GM18870 (cell line): ENCODE results near the gene ZDHHC16.
"Not testable (repeated sequence)": the region's sequence is repeated elsewhere in the genome, so short reads cannot be mapped to it uniquely, and the experiment has no call there.

ENCODE experiments used
- ATAC-seq: cut with Tn5 transposase; IDR thresholded peaks from one replicate; pipeline ENCODE4 v1.9.1; 2021; ENCODE audit warnings: moderate library complexity; ENCODE audit not compliant: unreplicated experiment

The ZDHHC16 gene

DNA sequence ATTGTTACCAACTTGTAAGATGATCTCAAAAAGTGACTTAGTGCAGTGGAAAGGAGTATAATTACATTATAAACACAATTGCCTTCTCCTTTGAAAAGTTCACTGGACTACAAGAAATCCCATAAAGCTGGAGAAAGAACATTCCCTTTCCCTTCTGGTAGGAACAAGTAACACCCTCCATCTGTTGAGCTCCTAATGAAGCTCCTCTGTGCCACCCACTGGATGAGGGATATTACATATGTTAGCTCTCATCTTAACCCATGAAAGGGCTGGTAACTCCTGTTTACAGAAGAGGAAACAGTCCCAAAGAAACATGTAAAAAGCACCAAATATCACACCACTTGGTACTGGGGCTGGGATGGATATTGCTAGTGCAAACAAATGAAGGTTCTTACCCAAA is 11.9 kb upstream of the ZDHHC16 start:
- ATAC-seq, result no peak

GRCh38 chr10:97434557-97434956 is 11.4 kb upstream of the ZDHHC16 start:
- no peak for ATAC-seq

- no peak for ATAC-seq
These were observed 10.8 kb upstream of the ZDHHC16 start for GRCh38 chr10:97435211-97435610.

GRCh38 chr10:97442277-97442676 is 3.7 kb upstream of the ZDHHC16 start:
- ATAC-seq, result no peak

DNA sequence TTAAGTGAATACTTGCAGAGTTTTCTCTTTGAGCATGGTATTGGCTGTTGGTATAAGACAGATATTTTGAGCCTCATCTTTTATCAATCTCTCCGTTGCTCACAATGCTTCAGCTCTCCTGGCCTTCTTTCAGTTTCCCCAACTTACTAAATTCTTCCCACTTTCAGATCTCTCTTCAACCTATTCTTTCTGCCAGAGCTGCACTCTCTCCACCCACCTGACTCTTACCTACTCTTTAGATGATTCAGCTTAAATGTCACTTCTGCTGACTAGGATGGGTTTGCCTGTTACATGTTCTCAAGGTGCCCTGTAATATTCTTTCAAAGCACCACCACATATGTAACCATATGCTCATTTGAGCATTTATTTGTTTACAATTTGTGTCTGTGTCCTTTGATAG is 1.8 kb upstream of the ZDHHC16 start:
- ATAC-seq, result no peak

DNA sequence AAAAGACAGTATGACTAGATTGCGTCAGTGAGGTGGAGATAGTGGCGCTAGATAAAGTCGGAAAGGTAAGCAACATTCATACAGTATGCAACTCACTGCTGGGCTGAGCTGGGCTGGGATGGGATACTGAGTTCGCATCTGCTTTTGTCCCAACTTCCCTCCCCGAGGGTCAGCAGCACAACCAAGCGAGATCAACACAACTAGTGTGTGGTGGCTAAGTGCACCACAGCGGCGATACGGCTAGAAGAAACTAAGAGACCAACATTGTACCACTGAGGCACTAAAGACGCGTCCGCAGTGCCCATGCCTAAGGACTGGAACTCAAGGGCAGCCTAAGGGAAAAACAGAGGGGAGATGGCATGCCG is 636 bp upstream of the ZDHHC16 start:
- ATAC-seq, result no peak

DNA sequence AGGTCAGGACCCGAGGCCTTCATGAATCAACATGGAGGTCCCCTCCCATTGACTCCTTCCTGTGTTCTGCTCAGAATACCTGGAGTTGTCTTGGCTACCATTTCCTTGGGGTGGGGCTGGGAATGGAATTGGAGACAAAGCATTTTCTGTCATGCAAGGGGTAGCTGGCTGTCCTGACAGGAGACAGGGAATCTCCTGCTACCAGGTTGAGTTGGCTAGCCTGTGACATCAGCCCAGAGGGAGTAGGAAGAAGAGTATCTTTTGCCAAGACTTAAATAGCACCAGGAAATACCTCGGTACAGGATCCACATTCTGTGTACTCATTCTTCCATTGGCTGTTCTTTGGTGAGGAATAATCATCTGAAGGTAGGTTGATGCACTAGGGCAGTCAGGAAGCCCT is 4.9 kb downstream of the ZDHHC16 start:
- no peak for ATAC-seq

DNA sequence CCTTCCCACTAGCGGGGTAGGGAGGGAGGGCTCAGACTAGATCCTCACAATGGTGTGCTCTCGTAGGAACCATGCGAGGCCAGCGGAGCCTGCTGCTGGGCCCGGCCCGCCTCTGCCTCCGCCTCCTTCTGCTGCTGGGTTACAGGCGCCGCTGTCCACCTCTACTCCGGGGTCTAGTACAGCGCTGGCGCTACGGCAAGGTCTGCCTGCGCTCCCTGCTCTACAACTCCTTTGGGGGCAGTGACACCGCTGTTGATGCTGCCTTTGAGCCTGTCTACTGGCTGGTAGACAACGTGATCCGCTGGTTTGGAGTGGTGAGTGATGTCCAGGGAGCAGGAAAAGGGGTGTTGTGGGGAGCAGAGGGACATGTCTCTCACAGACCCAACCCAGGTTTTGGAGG is 5.6 kb downstream of the ZDHHC16 start:
- no peak for ATAC-seq

GRCh38 chr10:97452352-97452751 is 6.4 kb downstream of the ZDHHC16 start:
- ATAC-seq, result no peak

- ATAC-seq, result no peak
These were observed 8.5 kb downstream of the ZDHHC16 start for GRCh38 chr10:97454330-97455036.

- no peak for ATAC-seq
These were observed 10.2 kb downstream of the ZDHHC16 start for GRCh38 chr10:97456034-97456685.

GRCh38 chr10:97456686-97457065 is 10.7 kb downstream of the ZDHHC16 start:
- no peak for ATAC-seq

- no peak for ATAC-seq
These were observed 13.1 kb downstream of the ZDHHC16 start for GRCh38 chr10:97459111-97459510.

GRCh38 chr10:97459933-97460332 is 14.0 kb downstream of the ZDHHC16 start:
- ATAC-seq, result no peak

DNA sequence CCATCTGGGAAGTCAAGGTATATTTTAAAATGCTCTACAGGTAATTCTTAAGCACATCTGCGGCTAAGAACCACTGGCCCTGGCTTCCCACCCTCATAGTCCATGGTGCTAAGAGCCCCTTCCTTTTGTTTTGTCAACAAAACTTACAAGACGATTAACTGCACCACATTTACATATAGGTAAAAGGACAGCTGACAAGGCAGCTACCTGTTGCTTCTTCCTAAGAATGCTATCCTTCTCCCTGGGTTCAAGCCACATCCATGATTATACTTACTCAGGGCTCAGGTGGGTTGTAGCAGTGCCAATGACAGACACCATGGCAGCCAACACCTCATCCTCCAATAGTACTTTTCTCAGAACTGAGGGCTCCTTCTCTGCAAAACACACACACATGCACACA is 16.3 kb downstream of the ZDHHC16 start:
- no peak for ATAC-seq

DNA sequence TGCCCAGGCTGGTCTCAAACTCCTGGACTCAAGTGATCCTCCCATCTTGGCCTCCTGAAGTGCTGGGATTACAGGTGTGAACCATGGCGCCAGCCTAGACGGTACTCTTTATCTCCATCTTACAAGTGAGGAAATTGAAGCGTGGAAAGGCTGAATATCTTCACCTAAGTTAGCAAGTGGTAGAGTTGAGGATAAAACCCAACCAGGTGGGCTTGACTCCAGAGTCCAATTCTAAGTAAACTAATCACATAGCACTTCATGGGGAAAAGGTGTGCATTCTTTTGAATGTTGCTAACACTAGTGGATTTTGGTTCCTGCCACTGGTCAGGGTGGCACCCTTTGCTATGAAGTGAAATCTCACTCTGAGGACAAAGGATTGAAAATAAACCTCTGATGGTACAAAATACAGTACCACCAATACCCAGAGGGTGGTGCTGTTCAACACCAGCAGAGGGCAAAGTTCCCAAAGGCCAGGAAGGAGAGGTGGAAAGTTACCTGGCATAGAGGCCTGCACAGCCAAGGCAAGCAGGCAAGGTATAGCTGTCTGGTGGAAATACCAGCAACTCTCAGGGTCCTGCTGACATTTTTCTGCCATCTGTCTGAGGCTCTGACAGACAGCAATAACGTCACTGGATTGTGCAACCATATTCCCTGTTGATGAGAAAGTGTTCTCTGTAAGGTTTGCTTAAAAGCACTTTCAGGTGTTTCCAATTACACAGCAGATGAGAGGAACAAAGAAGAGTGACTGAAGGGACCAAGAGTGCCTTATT is 17.6 kb downstream of the ZDHHC16 start:
- no peak for ATAC-seq

GRCh38 chr10:97464226-97464625 is 18.3 kb downstream of the ZDHHC16 start:
- no peak for ATAC-seq

DNA sequence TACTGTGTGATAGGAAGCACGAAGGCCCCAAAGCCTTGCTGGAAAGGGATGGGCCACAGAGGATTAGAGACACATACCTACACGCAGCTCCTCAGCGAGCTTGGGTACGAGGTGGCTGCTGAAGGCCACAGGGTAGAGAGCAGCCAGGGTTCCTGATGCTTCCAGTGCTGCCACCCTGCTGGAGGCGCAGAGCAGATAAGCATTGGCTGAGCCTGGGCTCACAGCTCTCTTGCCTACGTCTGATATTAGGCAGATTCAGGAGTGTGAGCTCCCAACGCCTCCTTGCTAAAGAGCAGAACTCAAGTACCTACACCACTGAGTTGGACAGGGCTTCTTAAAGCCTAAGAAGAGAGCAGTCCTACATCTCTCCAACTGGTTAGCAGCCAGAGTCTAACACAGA is 20.0 kb downstream of the ZDHHC16 start:
- no peak for ATAC-seq

GRCh38 chr10:97466755-97467154 is 20.8 kb downstream of the ZDHHC16 start:
- no peak for ATAC-seq

GRCh38 chr10:97468162-97468561 is 22.2 kb downstream of the ZDHHC16 start:
- ATAC-seq, result no peak

DNA sequence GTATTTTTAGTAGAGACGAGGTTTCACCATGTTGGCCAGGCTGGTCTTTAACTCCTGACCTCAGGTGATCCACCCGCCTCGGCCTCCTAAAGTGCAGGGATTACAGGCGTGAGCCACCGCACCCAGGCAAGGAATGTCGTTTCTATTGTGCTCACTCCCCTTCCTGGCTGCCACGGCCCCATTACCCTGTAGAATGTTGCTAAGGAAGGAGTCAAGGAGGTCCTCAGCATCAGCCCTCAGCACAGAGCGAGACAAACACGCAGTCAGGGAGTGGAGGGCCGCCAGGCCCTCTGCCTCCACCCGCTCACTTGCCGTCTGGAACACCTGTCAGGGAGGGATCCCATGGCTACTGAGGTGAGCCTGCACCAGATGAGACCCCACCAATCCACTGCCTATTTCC is 22.8 kb downstream of the ZDHHC16 start:
- ATAC-seq, result not testable (repeated sequence)

DNA sequence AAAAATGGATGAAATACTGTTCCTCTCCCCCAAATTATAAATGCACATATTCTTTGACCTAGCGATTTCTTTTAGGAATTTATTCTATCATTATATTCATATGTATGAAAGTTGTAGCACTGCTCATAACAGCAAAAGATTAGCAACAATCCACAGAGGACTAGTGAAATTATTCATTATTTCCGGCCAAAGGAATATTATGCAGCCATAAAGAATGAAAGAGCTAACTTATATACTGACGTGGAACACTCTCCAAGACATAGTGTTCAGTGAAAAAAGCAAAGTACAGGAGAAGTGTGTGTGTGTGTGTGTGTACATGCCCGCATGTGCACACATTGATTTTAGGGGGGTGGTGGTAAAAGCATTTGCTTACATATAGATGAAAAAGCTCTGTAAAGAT is 28.9 kb downstream of the ZDHHC16 start:
- ATAC-seq, result no peak
